ENCODE results near the gene CORO2A. TPM values are rescaled to one million over a fixed set of nuclear protein-coding genes. Genes with fewer than 3 reads are reported as not detected.

Gene CORO2A
- total and polyA plus RNA-seq, 10 donors = 1.3 to 11.0 (median 6.1) TPM

- H3K4me1 ChIP-seq = peaks cover 0 to 70% (median 28%) of the 10 kb centered on the region in 6 donors
- intact Hi-C loops (cut with DNase I; ENCODE audit: low total_unique reads) = no loop called here
- TF ChIP-seq, protein P1, sequence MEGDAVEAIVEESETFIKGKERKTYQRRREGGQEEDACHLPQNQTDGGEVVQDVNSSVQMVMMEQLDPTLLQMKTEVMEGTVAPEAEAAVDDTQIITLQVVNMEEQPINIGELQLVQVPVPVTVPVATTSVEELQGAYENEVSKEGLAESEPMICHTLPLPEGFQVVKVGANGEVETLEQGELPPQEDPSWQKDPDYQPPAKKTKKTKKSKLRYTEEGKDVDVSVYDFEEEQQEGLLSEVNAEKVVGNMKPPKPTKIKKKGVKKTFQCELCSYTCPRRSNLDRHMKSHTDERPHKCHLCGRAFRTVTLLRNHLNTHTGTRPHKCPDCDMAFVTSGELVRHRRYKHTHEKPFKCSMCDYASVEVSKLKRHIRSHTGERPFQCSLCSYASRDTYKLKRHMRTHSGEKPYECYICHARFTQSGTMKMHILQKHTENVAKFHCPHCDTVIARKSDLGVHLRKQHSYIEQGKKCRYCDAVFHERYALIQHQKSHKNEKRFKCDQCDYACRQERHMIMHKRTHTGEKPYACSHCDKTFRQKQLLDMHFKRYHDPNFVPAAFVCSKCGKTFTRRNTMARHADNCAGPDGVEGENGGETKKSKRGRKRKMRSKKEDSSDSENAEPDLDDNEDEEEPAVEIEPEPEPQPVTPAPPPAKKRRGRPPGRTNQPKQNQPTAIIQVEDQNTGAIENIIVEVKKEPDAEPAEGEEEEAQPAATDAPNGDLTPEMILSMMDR (IDR thresholded peaks at IDR 0.05 in 8 of 11, conservative IDR thresholded peaks at IDR 0.05 in 3 of 11) = no peak
- TF ChIP-seq POLR2A (IDR thresholded peaks at IDR 0.05) (no peak), POLR2AphosphoS5 (IDR thresholded peaks at IDR 0.05) (no peak)
- H3K9me3 ChIP-seq = no peaks in the 10 kb centered on the region
- H3K27ac ChIP-seq = peak overlapping the region in 3 of 8 donors; percentile 40 to 61 (median 46)
- 66 to 73% (median 70%) methylated on average over 16 of the region's 16 CpGs for WGBS, 5 donors
- peak; percentile 77 for DNase-seq
- H3K27me3 ChIP-seq (replicated peaks in 1 of 7) = no peaks in the 10 kb centered on the region
- no peak overlapping the region for H3K4me3 ChIP-seq
- no peaks in the 10 kb centered on the region for H3K36me3 ChIP-seq
These were observed 13.3 kb downstream of the CORO2A start for GRCh38 chr9:98178874-98179850.

- DNase-seq = peak; percentile 41
- Histone ChIP-seq H3K27me3 (replicated peaks in 1 of 7) (no peaks in the 10 kb centered on the region), H3K36me3 (peaks cover 0 to 4% (median 0%) of the 10 kb centered on the region in 6 donors), H3K9me3 (no peaks in the 10 kb centered on the region), H3K27ac (no peak overlapping the region), H3K4me3 (no peak overlapping the region), H3K4me1 (peaks cover 0 to 47% (median 21%) of the 10 kb centered on the region in 6 donors)
- intact Hi-C loops (cut with DNase I; ENCODE audit: low total_unique reads) = no loop called here
- TF ChIP-seq POLR2A (IDR thresholded peaks at IDR 0.05) (no peak), POLR2AphosphoS5 (IDR thresholded peaks at IDR 0.05) (no peak)
- TF ChIP-seq, protein P1 (IDR thresholded peaks at IDR 0.05 in 8 of 11, conservative IDR thresholded peaks at IDR 0.05 in 3 of 11) = no peak
- WGBS, 5 donors = 77 to 87% (median 79%) methylated on average over 9 of the region's 9 CpGs
These were observed 15.8 kb downstream of the CORO2A start for GRCh38 chr9:98176391-98177259.

GRCh38 chr9:98175762-98176161, 16.7 kb downstream of the CORO2A start:
- DNase-seq = no peak
- Histone ChIP-seq H3K4me3 (no peak overlapping the region), H3K36me3 (peaks cover 0 to 4% (median 0%) of the 10 kb centered on the region in 6 donors), H3K9me3 (no peaks in the 10 kb centered on the region), H3K27me3 (replicated peaks in 1 of 7) (no peaks in the 10 kb centered on the region), H3K27ac (peak overlapping the region in 4 of 8 donors; percentile 5 to 67 (median 52)), H3K4me1 (peaks cover 0 to 44% (median 18%) of the 10 kb centered on the region in 6 donors)
- no peak for TF ChIP-seq POLR2A (IDR thresholded peaks at IDR 0.05)
- no peak for TF ChIP-seq POLR2AphosphoS5 (IDR thresholded peaks at IDR 0.05)
- TF ChIP-seq, protein P1 (IDR thresholded peaks at IDR 0.05 in 8 of 11, conservative IDR thresholded peaks at IDR 0.05 in 3 of 11) = no peak
- intact Hi-C loops (cut with DNase I; ENCODE audit: low total_unique reads) = no loop called here
- 86 to 100% (median 94%) methylated on average over 3 of the region's 3 CpGs for WGBS, 5 donors

Data from spleen (tissue), 11 donors.